Esophagus squamous epithelium (tissue), 4 donors: Measurements from ENCODE around the gene PUM1.

ENCODE experiments used
- CTCF ChIP-seq, 6 experiments: fragments of 450-650 bp in 4 of 6; fragments of 200-600 bp in 2 of 6; sonication (generic) in 2 of 6; IDR thresholded peaks; one replicate each; pipeline ENCODE4 v1.5.1; 2016 to 2019; ENCODE audit warnings: antibody characterized with exemption in 6 of 6, mild to moderate bottlenecking in 4 of 6, moderate library complexity in 4 of 6
- POLR2A ChIP-seq, 4 donors: fragments of 450-650 bp; IDR thresholded peaks; one replicate each; pipeline ENCODE4 v1.6.1; 2017; ENCODE audit warnings: antibody characterized with exemption in 4 of 4, mild to moderate bottlenecking in 4 of 4, moderate library complexity in 3 of 4

GRCh38 chr1:30998887-30999286 lies 66.6 kb downstream of the PUM1 start:
- TF ChIP-seq POLR2A (IDR thresholded peaks at IDR 0.05) = no peak
- TF ChIP-seq CTCF (IDR thresholded peaks at IDR 0.05) = no peak
